Measurements from ENCODE around the gene KPNB1.

DNA sequence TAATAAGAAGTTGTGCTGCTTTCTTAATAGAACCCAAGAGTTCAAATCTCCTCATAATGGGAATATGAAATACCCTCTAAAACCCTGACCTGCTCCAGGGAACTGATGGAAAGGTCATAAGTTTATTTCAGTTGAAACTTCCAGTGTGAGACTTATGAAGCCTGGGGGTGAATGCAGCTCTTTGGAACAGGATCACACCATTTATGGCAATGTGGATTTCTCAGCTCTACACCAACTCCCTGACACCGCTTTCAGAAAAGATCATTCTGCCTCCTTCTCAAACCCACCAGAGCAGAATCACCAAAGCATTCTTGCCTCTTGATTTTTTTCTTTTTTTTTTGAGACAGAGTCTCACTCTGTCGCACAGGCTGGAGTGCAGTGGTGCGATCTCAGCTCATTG is 16.7 kb upstream of the KPNB1 start:
- TF ChIP-seq, protein P1, sequence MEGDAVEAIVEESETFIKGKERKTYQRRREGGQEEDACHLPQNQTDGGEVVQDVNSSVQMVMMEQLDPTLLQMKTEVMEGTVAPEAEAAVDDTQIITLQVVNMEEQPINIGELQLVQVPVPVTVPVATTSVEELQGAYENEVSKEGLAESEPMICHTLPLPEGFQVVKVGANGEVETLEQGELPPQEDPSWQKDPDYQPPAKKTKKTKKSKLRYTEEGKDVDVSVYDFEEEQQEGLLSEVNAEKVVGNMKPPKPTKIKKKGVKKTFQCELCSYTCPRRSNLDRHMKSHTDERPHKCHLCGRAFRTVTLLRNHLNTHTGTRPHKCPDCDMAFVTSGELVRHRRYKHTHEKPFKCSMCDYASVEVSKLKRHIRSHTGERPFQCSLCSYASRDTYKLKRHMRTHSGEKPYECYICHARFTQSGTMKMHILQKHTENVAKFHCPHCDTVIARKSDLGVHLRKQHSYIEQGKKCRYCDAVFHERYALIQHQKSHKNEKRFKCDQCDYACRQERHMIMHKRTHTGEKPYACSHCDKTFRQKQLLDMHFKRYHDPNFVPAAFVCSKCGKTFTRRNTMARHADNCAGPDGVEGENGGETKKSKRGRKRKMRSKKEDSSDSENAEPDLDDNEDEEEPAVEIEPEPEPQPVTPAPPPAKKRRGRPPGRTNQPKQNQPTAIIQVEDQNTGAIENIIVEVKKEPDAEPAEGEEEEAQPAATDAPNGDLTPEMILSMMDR (IDR thresholded peaks at IDR 0.05; ENCODE audit: insufficient read depth, low read length, poor library complexity, severe bottlenecking) = no peak
- TF ChIP-seq EZH2phosphoT487 (conservative IDR thresholded peaks at IDR 0.05; ENCODE audit: low read length) = no peak

Data from SU-DHL-6 (cell line).